ENCODE measurements around the gene KRTAP10-8.
"Not testable (repeated sequence)": the region's sequence is repeated elsewhere in the genome, so short reads cannot be mapped to it uniquely, and the experiment has no call there.

KRTAP10-8 gene

GRCh38 chr21:44583089-44583799 lies 28.6 kb upstream of the KRTAP10-8 start:
- no peak overlapping the region for H3K4me3 ChIP-seq (ENCODE audit: low read depth, low read length)
- no peaks in the 10 kb centered on the region for H3K36me3 ChIP-seq
- TF ChIP-seq CTCF (IDR thresholded peaks at IDR 0.05; ENCODE audit: low read depth, low read length): no peak
- peaks cover 4% of the 10 kb centered on the region; the same call in 1 of the 2 replicates for H3K27me3 ChIP-seq
- no peak for DNase-seq
- no peaks in the 10 kb centered on the region for H3K4me1 ChIP-seq
- no peaks in the 10 kb centered on the region for H3K9me3 ChIP-seq

GRCh38 chr21:44583800-44584147 lies 28.1 kb upstream of the KRTAP10-8 start:
- Histone ChIP-seq H3K4me1 (no peaks in the 10 kb centered on the region), H3K36me3 (no peaks in the 10 kb centered on the region), H3K27me3 (peaks cover 4% of the 10 kb centered on the region; the same call in 1 of the 2 replicates), H3K4me3 (ENCODE audit: low read depth, low read length) (no peak overlapping the region), H3K9me3 (no peaks in the 10 kb centered on the region)
- no peak for DNase-seq
- TF ChIP-seq CTCF (IDR thresholded peaks at IDR 0.05; ENCODE audit: low read depth, low read length): no peak

- Histone ChIP-seq H3K4me1 (no peaks in the 10 kb centered on the region), H3K27me3 (peaks cover 4% of the 10 kb centered on the region; the same call in 1 of the 2 replicates)
These were observed 26.0 kb upstream of the KRTAP10-8 start for GRCh38 chr21:44585892-44586291.

GRCh38 chr21:44589094-44589493 lies 22.8 kb upstream of the KRTAP10-8 start:
- Histone ChIP-seq H3K4me1 (no peaks in the 10 kb centered on the region), H3K9me3 (no peaks in the 10 kb centered on the region), H3K36me3 (no peaks in the 10 kb centered on the region), H3K4me3 (ENCODE audit: low read depth, low read length) (no peak overlapping the region), H3K27me3 (peaks cover 22% of the 10 kb centered on the region)
- no peak for DNase-seq
- no peak for TF ChIP-seq CTCF (IDR thresholded peaks at IDR 0.05; ENCODE audit: low read depth, low read length)

More at GRCh38 chr21:44585892-44586291, 26.0 kb upstream of the KRTAP10-8 start:
- no peaks in the 10 kb centered on the region for H3K9me3 ChIP-seq
- H3K4me3 ChIP-seq (ENCODE audit: low read depth, low read length): no peak overlapping the region
- TF ChIP-seq CTCF (IDR thresholded peaks at IDR 0.05; ENCODE audit: low read depth, low read length): no peak
- DNase-seq: no peak
- no peaks in the 10 kb centered on the region for H3K36me3 ChIP-seq

- no peaks in the 10 kb centered on the region for H3K9me3 ChIP-seq
- DNase-seq: no peak
- no peak overlapping the region for H3K4me3 ChIP-seq (ENCODE audit: low read depth, low read length)
- H3K27me3 ChIP-seq: peaks cover 26% of the 10 kb centered on the region
- no peaks in the 10 kb centered on the region for H3K4me1 ChIP-seq
- no peak for TF ChIP-seq CTCF (IDR thresholded peaks at IDR 0.05; ENCODE audit: low read depth, low read length)
- H3K36me3 ChIP-seq: no peaks in the 10 kb centered on the region
These were observed 22.1 kb upstream of the KRTAP10-8 start for GRCh38 chr21:44589586-44590305.

GRCh38 chr21:44590311-44590721 lies 21.6 kb upstream of the KRTAP10-8 start:
- no peaks in the 10 kb centered on the region for H3K36me3 ChIP-seq
- DNase-seq: no peak
- peaks cover 26% of the 10 kb centered on the region for H3K27me3 ChIP-seq
- H3K4me3 ChIP-seq (ENCODE audit: low read depth, low read length): no peak overlapping the region
- no peaks in the 10 kb centered on the region for H3K4me1 ChIP-seq
- no peaks in the 10 kb centered on the region for H3K9me3 ChIP-seq
- no peak for TF ChIP-seq CTCF (IDR thresholded peaks at IDR 0.05; ENCODE audit: low read depth, low read length)

GRCh38 chr21:44590897-44591800 lies 20.7 kb upstream of the KRTAP10-8 start:
- H3K4me3 ChIP-seq (ENCODE audit: low read depth, low read length); H3K9me3 ChIP-seq; DNase-seq; H3K4me1 ChIP-seq; H3K36me3 ChIP-seq: not testable (repeated sequence)
- H3K27me3 ChIP-seq: peaks cover 27% of the 10 kb centered on the region

GRCh38 chr21:44591801-44592130 lies 20.1 kb upstream of the KRTAP10-8 start:
- not testable (repeated sequence) for H3K4me3 ChIP-seq (ENCODE audit: low read depth, low read length); H3K4me1 ChIP-seq; H3K9me3 ChIP-seq; DNase-seq; H3K36me3 ChIP-seq
- H3K27me3 ChIP-seq: peaks cover 31% of the 10 kb centered on the region

All from BE2C (cell line).